Measurements from ENCODE around the gene RNF31. TPM values are rescaled to one million over a fixed set of nuclear protein-coding genes. Genes with fewer than 3 reads are reported as not detected.

The RNF31 gene
- total and polyA plus RNA-seq, 2 of the 13 experiments (the other 11 are each of a cell fraction or from before 2014, with no cell fraction given), result 48.2 to 86.8 TPM

GRCh38 chr14:24160850-24161804, 13.8 kb downstream of the RNF31 start, which contains the start of gene IRF9 (continued):
- TF ChIP-seq HDAC1 (CRISPR knock-in tag; IDR thresholded peaks at IDR 0.05), result peak; percentile 100
- TF ChIP-seq MTF2 (CRISPR knock-in tag; IDR thresholded peaks at IDR 0.05; ENCODE audit: borderline replicate concordance), result no peak; the same call in 1 of the 2 replicates
- no peak; the same call in 1 of the 2 replicates for TF ChIP-seq ZNF260 (CRISPR knock-in tag; IDR thresholded peaks at IDR 0.05; ENCODE audit: borderline replicate concordance, low read depth)
- TF ChIP-seq ZNF431 (CRISPR knock-in tag; IDR thresholded peaks at IDR 0.05; ENCODE audit: borderline replicate concordance, low read depth), result peak; percentile 92; the same call in 1 of the 2 replicates
- TF ChIP-seq SMYD3 (CRISPR knock-in tag; IDR thresholded peaks at IDR 0.05), result peak; percentile 80
- peak; percentile 96 for TF ChIP-seq ZNF256 (CRISPR knock-in tag; conservative IDR thresholded peaks at IDR 0.05)
- TF ChIP-seq DDIT3 (CRISPR knock-in tag; IDR thresholded peaks at IDR 0.05), result peak; percentile 87; the same call in 1 of the 2 replicates
- peak; percentile 99 for TF ChIP-seq FIP1L1 (IDR thresholded peaks at IDR 0.05; ENCODE audit: borderline replicate concordance, insufficient read depth, low read depth, low read length)
- no peak for TF ChIP-seq ZSCAN20 (CRISPR knock-in tag; IDR thresholded peaks at IDR 0.05; ENCODE audit: borderline replicate concordance)
- no peak for TF ChIP-seq HNRNPK (IDR thresholded peaks at IDR 0.05; ENCODE audit: low read depth, low read length, poor library complexity, severe bottlenecking)
- peak; percentile 68; the same call in 1 of the 2 replicates for TF ChIP-seq MLXIP (CRISPR knock-in tag; IDR thresholded peaks at IDR 0.05; ENCODE audit: borderline replicate concordance)
- peak; percentile 64; the same call in 1 of the 2 replicates for TF ChIP-seq SAFB2 (CRISPR knock-in tag; IDR thresholded peaks at IDR 0.05; ENCODE audit: borderline replicate concordance, low read depth)
- peak; percentile 55; the same call in 1 of the 2 replicates for TF ChIP-seq GPN1 (CRISPR knock-in tag; IDR thresholded peaks at IDR 0.05; ENCODE audit: borderline replicate concordance)
- TF ChIP-seq, protein P1, sequence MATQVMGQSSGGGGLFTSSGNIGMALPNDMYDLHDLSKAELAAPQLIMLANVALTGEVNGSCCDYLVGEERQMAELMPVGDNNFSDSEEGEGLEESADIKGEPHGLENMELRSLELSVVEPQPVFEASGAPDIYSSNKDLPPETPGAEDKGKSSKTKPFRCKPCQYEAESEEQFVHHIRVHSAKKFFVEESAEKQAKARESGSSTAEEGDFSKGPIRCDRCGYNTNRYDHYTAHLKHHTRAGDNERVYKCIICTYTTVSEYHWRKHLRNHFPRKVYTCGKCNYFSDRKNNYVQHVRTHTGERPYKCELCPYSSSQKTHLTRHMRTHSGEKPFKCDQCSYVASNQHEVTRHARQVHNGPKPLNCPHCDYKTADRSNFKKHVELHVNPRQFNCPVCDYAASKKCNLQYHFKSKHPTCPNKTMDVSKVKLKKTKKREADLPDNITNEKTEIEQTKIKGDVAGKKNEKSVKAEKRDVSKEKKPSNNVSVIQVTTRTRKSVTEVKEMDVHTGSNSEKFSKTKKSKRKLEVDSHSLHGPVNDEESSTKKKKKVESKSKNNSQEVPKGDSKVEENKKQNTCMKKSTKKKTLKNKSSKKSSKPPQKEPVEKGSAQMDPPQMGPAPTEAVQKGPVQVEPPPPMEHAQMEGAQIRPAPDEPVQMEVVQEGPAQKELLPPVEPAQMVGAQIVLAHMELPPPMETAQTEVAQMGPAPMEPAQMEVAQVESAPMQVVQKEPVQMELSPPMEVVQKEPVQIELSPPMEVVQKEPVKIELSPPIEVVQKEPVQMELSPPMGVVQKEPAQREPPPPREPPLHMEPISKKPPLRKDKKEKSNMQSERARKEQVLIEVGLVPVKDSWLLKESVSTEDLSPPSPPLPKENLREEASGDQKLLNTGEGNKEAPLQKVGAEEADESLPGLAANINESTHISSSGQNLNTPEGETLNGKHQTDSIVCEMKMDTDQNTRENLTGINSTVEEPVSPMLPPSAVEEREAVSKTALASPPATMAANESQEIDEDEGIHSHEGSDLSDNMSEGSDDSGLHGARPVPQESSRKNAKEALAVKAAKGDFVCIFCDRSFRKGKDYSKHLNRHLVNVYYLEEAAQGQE (IDR thresholded peaks at IDR 0.05; ENCODE audit: borderline replicate concordance in 1 of 2, low read depth in 1 of 2, low read length in 2 of 2), result peak in 1 of 2 experiments; percentile 76; a peak in 2 of 4 replicates
- no peak for TF ChIP-seq TCF12 (IDR thresholded peaks at IDR 0.05)
- TF ChIP-seq TCF12 (CRISPR knock-in tag; IDR thresholded peaks at IDR 0.05), result peak; percentile 93
- peak; percentile 91; the same call in 1 of the 2 replicates for TF ChIP-seq GTF2F1 (IDR thresholded peaks at IDR 0.05; ENCODE audit: low read length)
- TF ChIP-seq GATA4 (IDR thresholded peaks at IDR 0.05; ENCODE audit: borderline replicate concordance, low read depth), result peak; percentile 88
- TF ChIP-seq HMG20A (CRISPR knock-in tag; IDR thresholded peaks at IDR 0.05; ENCODE audit: borderline replicate concordance), result peak; percentile 74
- peak; percentile 98 for TF ChIP-seq ZSCAN9 (CRISPR knock-in tag; IDR thresholded peaks at IDR 0.05; ENCODE audit: borderline replicate concordance)
- peak; percentile 90 for TF ChIP-seq SIX1 (CRISPR knock-in tag; IDR thresholded peaks at IDR 0.05; ENCODE audit: borderline replicate concordance)

All from HepG2 (cell line).